NCI-H226 (cell line): Measurements from ENCODE around the gene OR4C3.
"Not testable (repeated sequence)": the region's sequence is repeated elsewhere in the genome, so short reads cannot be mapped to it uniquely, and the experiment has no call there.

Experiments used
- DNase-seq: peaks from one replicate; pipeline ENCODE4 v3.0.0-alpha.2; 2015

OR4C3 gene

GRCh38 chr11:48324620-48325019, at the start of gene OR4C3:
TSS of gene OR4C3 (plus strand) at chr11:48324920. CDS start at chr11:48325022, 102 bp downstream.
- DNase-seq: not testable (repeated sequence)

GRCh38 chr11:48305923-48306322, 18.8 kb upstream of the OR4C3 start, which contains the start of gene OR4S1:
TSS of gene OR4S1 (plus strand) at chr11:48306223. CDS start at chr11:48306223, 0 bp downstream.
- no peak for DNase-seq

GRCh38 chr11:48307760-48308386, 16.8 kb upstream of the OR4C3 start:
- DNase-seq: peak; percentile 35

GRCh38 chr11:48313590-48313989, 11.1 kb upstream of the OR4C3 start:
- not testable (repeated sequence) for DNase-seq

GRCh38 chr11:48319813-48320212, 4.9 kb upstream of the OR4C3 start:
- not testable (repeated sequence) for DNase-seq

- DNase-seq: no peak
Measured at GRCh38 chr11:48341466-48341865, 16.7 kb downstream of the OR4C3 start.

GRCh38 chr11:48342505-48342904, 17.8 kb downstream of the OR4C3 start:
- DNase-seq: not testable (repeated sequence)

GRCh38 chr11:48346286-48346685, 21.6 kb downstream of the OR4C3 start:
- DNase-seq: not testable (repeated sequence)

GRCh38 chr11:48354013-48354412, 29.3 kb downstream of the OR4C3 start:
- DNase-seq: no peak

GRCh38 chr11:48354677-48355076, 30.0 kb downstream of the OR4C3 start:
- no peak for DNase-seq

- DNase-seq: not testable (repeated sequence)
Measured at GRCh38 chr11:48361289-48361688, 36.6 kb downstream of the OR4C3 start.

GRCh38 chr11:48366365-48366764, 41.6 kb downstream of the OR4C3 start, which contains the start of gene OR4C5:
TSS of gene OR4C5 (minus strand) at chr11:48366465. CDS start at chr11:48366465, 0 bp downstream.
- no peak for DNase-seq
